Body of pancreas (tissue), 4 donors: ENCODE measurements around the gene MEIOC. TPM values are rescaled to one million over a fixed set of nuclear protein-coding genes. Genes with fewer than 3 reads are reported as not detected.
"Not testable (repeated sequence)": the region's sequence is repeated elsewhere in the genome, so short reads cannot be mapped to it uniquely, and the experiment has no call there.

Experiments
- ATAC-seq: fragments of 150-250 bp; one replicate; pipeline ENCODE4 v1.9.1; 2016
- DNase-seq, 4 donors: peaks; one replicate each; pipeline ENCODE4 v3.0.0-alpha.2; 2019
- H3K27ac ChIP-seq, 4 donors: fragments of 200-600 bp; sonication (generic); 1 replicate in 3 of 4; 2 replicates in 1 of 4; pipeline versions ENCODE4 v1.5.1 to v1.6.1; 2016 to 2019; ENCODE audit warnings: mild to moderate bottlenecking in 1 of 4, mixed read lengths in 1 of 4, moderate library complexity in 1 of 4
- H3K27me3 ChIP-seq, 2 donors: fragments of 200-600 bp; sonication (generic); one replicate each; pipeline ENCODE4 v1.6.0; 2016; ENCODE audit warnings: mild to moderate bottlenecking in 1 of 2
- H3K36me3 ChIP-seq, 2 donors: fragments of 200-600 bp; sonication (generic); replicated peaks in 1 of 2; 2 replicates each; pipeline ENCODE4 v1.5.1; 2016; ENCODE audit warnings: low read depth in 2 of 2; ENCODE audit not compliant: insufficient read depth in 1 of 2
- H3K4me1 ChIP-seq: fragments of 200-600 bp; sonication (generic); one replicate; pipeline ENCODE4 v1.6.0; 2016
- H3K4me3 ChIP-seq, 2 donors: fragments of 200-600 bp; sonication (generic); 1 replicate in 1 of 2; 2 replicates in 1 of 2; pipeline ENCODE4 v1.5.1; 2016 to 2019
- H3K9me3 ChIP-seq, 3 donors: fragments of 200-600 bp; sonication (generic); 1 replicate in 2 of 3; 2 replicates in 1 of 3; pipeline ENCODE4 v1.5.1; 2016
- POLR2A ChIP-seq, 3 donors: fragments of 450-650 bp; IDR thresholded peaks; one replicate each; pipeline ENCODE4 v1.6.1; 2016; ENCODE audit warnings: antibody characterized with exemption in 3 of 3, mild to moderate bottlenecking in 2 of 3
- WGBS, 2 donors: methylation state at CpG; one replicate each; pipeline ENCODE4 v1.1.5; 2017; 5-methylcytosine and 5-hydroxymethylcytosine counted together
- intact Hi-C: fragments of 100-400 bp; cut with DNase I; formaldehyde crosslinking; loops from one replicate; pipeline ENCODE4 v1.15.1; 2023
- total RNA-seq, 2 donors: library from RNA; depleted of rRNA; stranded (reverse); fragments of >200 nt; gene quantifications; one replicate each; pipeline ENCODE4 v1.1.0, GENCODE V29; 2016
- TF ChIP-seq, protein P1 (sequence below), 7 experiments: fragments of 450-650 bp in 4 of 7; fragments of 200-600 bp in 3 of 7; sonication (generic) in 3 of 7; IDR thresholded peaks; one replicate each; pipeline ENCODE4 v1.5.1; 2016 to 2019; ENCODE audit warnings: antibody characterized with exemption in 7 of 7

The MEIOC gene
- total RNA-seq, 2 donors from 2014 or later = not detected

GRCh38 chr17:44693609-44694008, 37.3 kb downstream of the MEIOC start:
- Histone ChIP-seq H3K27ac (no peak overlapping the region), H3K4me1 (peaks cover 14% of the 10 kb centered on the region), H3K27me3 (no peaks in the 10 kb centered on the region), H3K4me3 (no peak overlapping the region), H3K9me3 (no peaks in the 10 kb centered on the region), H3K36me3 (no peaks in the 10 kb centered on the region)
- 65 to 72% methylated on average over 11 of the region's 11 CpGs for WGBS, 2 donors
- intact Hi-C loops = no loop called here
- DNase-seq = no peak
- no peak for ATAC-seq
- TF ChIP-seq POLR2A (IDR thresholded peaks at IDR 0.05) = no peak
- TF ChIP-seq, protein P1, sequence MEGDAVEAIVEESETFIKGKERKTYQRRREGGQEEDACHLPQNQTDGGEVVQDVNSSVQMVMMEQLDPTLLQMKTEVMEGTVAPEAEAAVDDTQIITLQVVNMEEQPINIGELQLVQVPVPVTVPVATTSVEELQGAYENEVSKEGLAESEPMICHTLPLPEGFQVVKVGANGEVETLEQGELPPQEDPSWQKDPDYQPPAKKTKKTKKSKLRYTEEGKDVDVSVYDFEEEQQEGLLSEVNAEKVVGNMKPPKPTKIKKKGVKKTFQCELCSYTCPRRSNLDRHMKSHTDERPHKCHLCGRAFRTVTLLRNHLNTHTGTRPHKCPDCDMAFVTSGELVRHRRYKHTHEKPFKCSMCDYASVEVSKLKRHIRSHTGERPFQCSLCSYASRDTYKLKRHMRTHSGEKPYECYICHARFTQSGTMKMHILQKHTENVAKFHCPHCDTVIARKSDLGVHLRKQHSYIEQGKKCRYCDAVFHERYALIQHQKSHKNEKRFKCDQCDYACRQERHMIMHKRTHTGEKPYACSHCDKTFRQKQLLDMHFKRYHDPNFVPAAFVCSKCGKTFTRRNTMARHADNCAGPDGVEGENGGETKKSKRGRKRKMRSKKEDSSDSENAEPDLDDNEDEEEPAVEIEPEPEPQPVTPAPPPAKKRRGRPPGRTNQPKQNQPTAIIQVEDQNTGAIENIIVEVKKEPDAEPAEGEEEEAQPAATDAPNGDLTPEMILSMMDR (IDR thresholded peaks at IDR 0.05) = no peak

DNA sequence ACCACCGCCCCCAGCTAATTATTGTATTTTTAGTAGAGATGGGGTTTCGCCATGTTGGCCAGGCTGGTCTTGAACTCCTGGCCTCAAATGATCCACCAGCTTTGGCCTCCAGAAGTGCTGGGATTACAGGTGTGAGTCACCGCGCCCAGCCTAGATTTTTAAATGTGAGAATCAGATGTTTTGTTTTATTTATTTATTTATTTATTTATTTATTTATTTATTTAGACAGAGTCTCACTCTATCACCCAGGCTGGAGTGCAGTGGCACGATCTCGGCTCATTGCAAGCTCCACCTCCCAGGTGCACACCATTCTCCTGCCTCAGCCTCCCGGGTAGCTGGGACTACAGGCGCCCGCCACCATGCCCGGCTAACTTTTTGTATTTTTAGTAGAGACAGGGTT, 44.0 kb downstream of the MEIOC start:
- H3K27ac ChIP-seq, H3K36me3 ChIP-seq, DNase-seq, intact Hi-C loops, H3K27me3 ChIP-seq, H3K4me1 ChIP-seq, H3K9me3 ChIP-seq, H3K4me3 ChIP-seq, ATAC-seq: not testable (repeated sequence)
- WGBS, 2 donors = 72 to 83% methylated on average over 10 of the region's 10 CpGs

GRCh38 chr17:44707755-44708400, 51.6 kb downstream of the MEIOC start:
- peak overlapping the region in 1 of 2 donors; percentile 92 for H3K4me3 ChIP-seq
- ATAC-seq (no peak), DNase-seq (no peak)
- H3K9me3 ChIP-seq = no peaks in the 10 kb centered on the region
- no peaks in the 10 kb centered on the region for H3K27me3 ChIP-seq
- TF ChIP-seq, protein P1 (IDR thresholded peaks at IDR 0.05) = no peak
- TF ChIP-seq POLR2A (IDR thresholded peaks at IDR 0.05) = no peak
- H3K27ac ChIP-seq = peak overlapping the region in 2 of 4 donors; percentile 64 to 74
- whole genome bisulfite sequencing, 2 donors = 15 to 24% methylated on average over 4 of the region's 4 CpGs
- no peaks in the 10 kb centered on the region for H3K36me3 ChIP-seq
- intact Hi-C loops = no loop called here
- H3K4me1 ChIP-seq = peaks cover 13% of the 10 kb centered on the region

DNA sequence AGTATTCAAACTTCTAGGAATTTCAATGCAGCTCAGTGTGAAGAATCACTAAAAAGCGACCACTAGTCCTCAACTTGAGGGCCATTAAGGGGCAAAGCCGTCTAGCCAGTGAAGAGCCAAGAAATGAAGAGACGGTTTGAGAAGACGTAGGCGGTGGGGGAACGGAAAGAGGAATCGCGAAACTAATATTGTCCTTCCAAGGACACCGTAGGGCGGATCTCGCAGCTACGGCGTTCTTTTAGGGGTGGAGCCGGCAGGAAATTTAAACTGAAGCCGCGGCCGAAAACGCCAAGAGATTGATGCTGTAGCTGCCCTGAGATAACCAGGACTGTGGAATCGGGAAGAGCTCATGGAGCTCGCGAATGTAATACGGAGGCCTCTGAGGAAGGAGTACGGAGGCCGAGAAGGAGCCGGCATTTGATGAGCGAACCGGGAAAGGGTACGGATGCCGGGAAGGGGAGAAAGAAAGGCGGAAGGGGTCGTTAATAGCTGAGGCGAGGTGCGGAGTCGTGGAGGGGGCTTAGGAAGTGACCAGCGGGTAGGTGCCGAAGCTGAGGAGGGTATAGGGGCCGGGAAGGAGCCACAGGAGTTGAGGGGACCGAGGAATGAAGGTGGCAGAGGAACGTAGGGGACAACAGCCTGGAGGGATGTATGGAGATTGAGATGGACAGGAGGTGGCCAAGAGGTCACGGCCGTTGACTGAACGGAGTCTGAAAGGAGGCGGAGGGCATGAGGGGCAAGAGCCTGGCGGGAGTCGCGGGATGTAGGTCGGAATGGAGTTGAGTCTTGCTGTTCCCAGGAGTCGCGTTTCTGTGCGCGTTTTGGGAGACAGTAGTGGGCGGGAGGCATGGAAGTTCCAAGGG, 52.4 kb downstream of the MEIOC start, which contains the start of gene DBF4B:
Gene DBF4B, plus strand, starts transcription at position 265 of the 863 bp plus-strand sequence. Its CDS starts 156 bp downstream, at position 421.
- peaks cover 13% of the 10 kb centered on the region for H3K4me1 ChIP-seq
- ATAC-seq = peak; percentile 88
- TF ChIP-seq, protein P1 (IDR thresholded peaks at IDR 0.05) = peak in 1 of 7 experiments; percentile 14
- TF ChIP-seq POLR2A (IDR thresholded peaks at IDR 0.05) = peak in 2 of 3 donors; percentile 32 to 33
- intact Hi-C loops = no loop called here
- DNase-seq = peak; percentile 79 to 84 (median 81)
- H3K27me3 ChIP-seq = no peaks in the 10 kb centered on the region
- H3K4me3 ChIP-seq = peak within 1 kb of the TSS; percentile 42 to 92
- H3K9me3 ChIP-seq = no peaks in the 10 kb centered on the region
- 0 to 1% methylated on average over 52 of the region's 52 CpGs for WGBS, 2 donors
- H3K27ac ChIP-seq = peak within 1 kb of the TSS in 3 of 4 donors; percentile 45 to 74 (median 64)
- no peaks in the 10 kb centered on the region for H3K36me3 ChIP-seq

GRCh38 chr17:44719444-44719843, 63.2 kb downstream of the MEIOC start:
- no peak for ATAC-seq
- intact Hi-C loops = no loop called here
- no peak for DNase-seq
- TF ChIP-seq POLR2A (IDR thresholded peaks at IDR 0.05) = no peak
- TF ChIP-seq, protein P1 (IDR thresholded peaks at IDR 0.05) = no peak
- no peaks in the 10 kb centered on the region for H3K4me1 ChIP-seq
- 95 to 100% methylated on average over 1 of the region's 1 CpG for WGBS, 2 donors
- no peak overlapping the region for H3K4me3 ChIP-seq
- no peak overlapping the region for H3K27ac ChIP-seq
- no peaks in the 10 kb centered on the region for H3K9me3 ChIP-seq
- H3K36me3 ChIP-seq = no peaks in the 10 kb centered on the region
- no peaks in the 10 kb centered on the region for H3K27me3 ChIP-seq
